ENCODE results near the gene OTOG.

Gene OTOG

DNA sequence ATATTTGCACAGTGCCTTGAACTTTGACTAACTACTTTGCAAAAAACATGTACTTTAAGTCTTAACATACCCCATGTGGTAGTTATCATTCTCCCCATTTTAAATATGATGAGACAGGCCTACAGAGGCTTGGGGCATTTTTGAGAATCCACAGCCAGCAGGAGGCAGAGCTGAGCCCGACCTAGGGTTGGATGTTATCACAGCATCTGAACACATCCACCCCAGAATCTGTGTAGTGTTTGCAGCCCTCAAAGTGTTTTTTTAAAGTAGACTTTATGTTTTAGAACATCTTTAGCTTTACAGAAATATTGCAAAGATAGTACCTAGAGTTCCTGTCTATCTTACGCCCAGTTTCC is 17.6 kb downstream of the OTOG start:
- in situ Hi-C loops (cut with HindIII; ENCODE audit: low sequenced_read_pairs), result no loop called here
- H3K4me3 ChIP-seq (ENCODE audit: low read depth, low read length), result no peak overlapping the region
- TF ChIP-seq CTCF (IDR thresholded peaks at IDR 0.05; ENCODE audit: low read depth, low read length, missing control alignments), result peak; percentile 36
- DNase-seq (ENCODE audit: low read depth), result no peak

- no peak overlapping the region for H3K4me3 ChIP-seq (ENCODE audit: low read depth, low read length)
- in situ Hi-C loops (cut with HindIII; ENCODE audit: low sequenced_read_pairs), result no loop called here
- no peak for DNase-seq (ENCODE audit: low read depth)
- no peak for TF ChIP-seq CTCF (IDR thresholded peaks at IDR 0.05; ENCODE audit: low read depth, low read length, missing control alignments)
Observed at GRCh38 chr11:17568944-17569343, 21.9 kb downstream of the OTOG start.

DNA sequence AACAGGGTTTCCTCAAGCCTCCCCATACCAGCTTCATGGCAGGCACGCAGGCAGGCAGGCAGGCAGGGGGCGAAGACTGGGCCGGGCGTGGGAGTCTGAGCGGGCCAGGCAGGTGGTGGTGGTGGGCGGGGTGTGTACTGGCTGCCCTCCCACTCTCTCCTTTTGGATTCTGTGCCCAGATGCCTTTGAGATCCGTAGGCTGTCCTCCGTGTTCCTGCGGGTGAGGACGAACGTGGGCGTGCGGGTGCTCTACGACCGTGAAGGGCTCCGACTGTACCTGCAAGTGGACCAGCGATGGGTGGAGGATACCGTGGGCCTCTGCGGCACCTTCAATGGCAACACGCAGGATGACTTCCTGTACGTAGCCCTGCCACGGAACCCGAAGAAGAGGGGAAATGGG is 23.0 kb downstream of the OTOG start:
- DNase-seq (ENCODE audit: low read depth), result no peak
- in situ Hi-C loops (cut with HindIII; ENCODE audit: low sequenced_read_pairs), result no loop called here
- no peak for TF ChIP-seq CTCF (IDR thresholded peaks at IDR 0.05; ENCODE audit: low read depth, low read length, missing control alignments)
- no peak overlapping the region for H3K4me3 ChIP-seq (ENCODE audit: low read depth, low read length)

DNA sequence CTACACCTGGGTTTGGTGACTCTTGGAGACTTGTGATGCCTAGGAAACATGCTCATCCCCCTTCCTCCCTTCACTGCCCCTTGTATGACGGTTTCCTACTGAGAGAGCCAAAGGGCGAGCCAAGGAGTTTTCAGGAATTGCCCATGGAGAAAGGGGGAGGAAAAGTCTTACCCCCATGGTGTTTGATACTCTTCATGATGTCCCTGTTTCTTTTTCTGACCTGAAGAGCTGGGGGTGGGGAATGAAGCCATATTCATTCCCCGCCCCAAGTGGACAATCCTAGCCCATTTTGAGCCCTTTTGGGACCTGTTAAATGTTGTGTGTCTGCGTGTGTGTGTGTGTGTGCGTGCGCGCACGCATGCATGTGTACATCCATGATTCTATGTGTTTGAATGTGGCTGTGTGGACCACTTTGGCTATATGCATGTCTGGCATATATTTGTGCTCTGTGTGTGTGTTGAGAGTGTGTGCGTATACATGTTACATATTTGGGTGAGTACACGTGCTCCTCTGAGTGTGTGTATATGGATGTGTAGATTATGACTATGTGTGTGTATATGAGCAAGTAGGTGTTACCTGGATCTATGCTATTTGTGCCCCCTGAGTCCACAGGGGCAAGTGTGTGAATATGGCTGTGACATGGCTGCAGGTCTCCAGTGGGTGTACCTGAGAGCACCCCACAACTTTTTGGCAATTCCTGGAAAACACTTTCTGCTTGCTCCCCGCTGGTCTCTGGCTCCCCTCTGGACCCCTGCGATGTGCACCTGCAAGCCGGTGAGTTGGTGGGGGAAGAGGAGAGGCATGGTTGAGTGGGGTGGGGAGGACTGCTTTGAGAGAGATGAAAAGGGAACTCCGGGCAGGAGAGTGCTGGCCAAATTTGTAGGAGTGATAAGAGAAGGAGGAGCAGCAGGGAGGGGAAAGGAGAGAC is 24.6 kb downstream of the OTOG start:
- in situ Hi-C loops (cut with HindIII; ENCODE audit: low sequenced_read_pairs), result no loop called here
- no peak overlapping the region for H3K4me3 ChIP-seq (ENCODE audit: low read depth, low read length)
- TF ChIP-seq CTCF (IDR thresholded peaks at IDR 0.05; ENCODE audit: low read depth, low read length, missing control alignments), result no peak
- no peak for DNase-seq (ENCODE audit: low read depth)

- no peak overlapping the region for H3K4me3 ChIP-seq (ENCODE audit: low read depth, low read length)
- no peak for TF ChIP-seq CTCF (IDR thresholded peaks at IDR 0.05; ENCODE audit: low read depth, low read length, missing control alignments)
- no peak for DNase-seq (ENCODE audit: low read depth)
- in situ Hi-C loops (cut with HindIII; ENCODE audit: low sequenced_read_pairs), result no loop called here
Observed at GRCh38 chr11:17572359-17572690, 25.3 kb downstream of the OTOG start.

- in situ Hi-C loops (cut with HindIII; ENCODE audit: low sequenced_read_pairs), result no loop called here
- H3K4me3 ChIP-seq (ENCODE audit: low read depth, low read length), result no peak overlapping the region
Observed at GRCh38 chr11:17572791-17573460, 25.9 kb downstream of the OTOG start.

More at GRCh38 chr11:17572791-17573460, 25.9 kb downstream of the OTOG start:
- DNase-seq (ENCODE audit: low read depth), result no peak
- no peak for TF ChIP-seq CTCF (IDR thresholded peaks at IDR 0.05; ENCODE audit: low read depth, low read length, missing control alignments)
